Right forelimb (tissue), 1 donor: ENCODE measurements around the gene PRDM5.
"Not testable (repeated sequence)": the region's sequence is repeated elsewhere in the genome, so short reads cannot be mapped to it uniquely, and the experiment has no call there.

Experiments used
- DNase-seq: peaks from one replicate; pipeline ENCODE4 v3.0.0-alpha.2; 2018

Gene PRDM5

DNA sequence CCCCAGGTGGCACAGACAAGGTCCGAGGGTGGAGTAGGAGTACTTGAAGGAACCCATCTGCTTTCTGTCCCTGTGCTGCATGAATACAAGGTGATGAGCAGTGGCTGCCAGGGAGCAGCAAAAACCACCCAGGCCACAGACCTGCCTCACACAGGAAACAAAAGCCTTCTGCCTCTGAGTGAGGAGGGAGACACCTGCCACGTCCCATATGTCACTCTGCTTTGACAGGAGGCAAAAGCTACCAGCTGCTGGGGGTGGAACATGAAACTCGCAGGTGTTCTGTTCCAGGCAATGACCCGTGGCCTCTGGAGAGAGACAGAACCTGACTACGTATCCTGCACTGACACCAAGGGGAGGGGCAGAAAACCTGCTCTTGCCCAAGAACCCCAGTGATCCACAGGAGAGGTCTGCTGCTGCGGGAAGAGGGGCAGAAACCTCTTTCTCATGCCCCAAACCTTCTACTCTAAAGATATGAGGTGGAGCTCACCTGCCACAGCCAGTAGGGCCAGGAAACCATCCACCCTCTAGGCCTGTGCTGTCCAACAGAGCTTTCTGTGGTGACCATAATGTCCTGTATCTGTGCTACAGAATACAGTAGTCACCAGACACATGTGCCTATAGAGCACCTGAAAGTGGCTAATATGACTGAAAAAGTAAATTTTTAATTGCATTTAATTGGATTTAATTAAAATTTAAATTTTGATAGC is 172.9 kb downstream of the PRDM5 start:
- no peak for DNase-seq

DNA sequence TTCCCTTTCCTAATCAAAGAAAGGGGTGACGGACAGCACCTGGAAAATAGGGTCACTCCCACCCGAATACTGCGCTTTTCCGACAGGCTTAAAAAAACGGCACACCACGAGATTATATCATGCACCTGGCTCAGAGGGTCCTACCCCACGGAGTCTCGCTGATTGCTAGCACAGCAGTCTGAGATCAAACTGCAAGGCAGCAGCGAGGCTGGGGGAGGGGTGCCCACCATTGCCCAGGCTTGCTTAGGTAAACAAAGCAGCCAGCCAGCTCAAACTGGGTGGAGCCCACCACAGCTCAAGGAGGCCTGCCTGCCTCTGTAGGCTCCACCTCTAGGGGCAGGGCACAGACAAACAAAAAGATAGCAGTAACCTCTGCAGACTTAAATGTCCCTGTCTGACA is 180.9 kb downstream of the PRDM5 start:
- DNase-seq: not testable (repeated sequence)

DNA sequence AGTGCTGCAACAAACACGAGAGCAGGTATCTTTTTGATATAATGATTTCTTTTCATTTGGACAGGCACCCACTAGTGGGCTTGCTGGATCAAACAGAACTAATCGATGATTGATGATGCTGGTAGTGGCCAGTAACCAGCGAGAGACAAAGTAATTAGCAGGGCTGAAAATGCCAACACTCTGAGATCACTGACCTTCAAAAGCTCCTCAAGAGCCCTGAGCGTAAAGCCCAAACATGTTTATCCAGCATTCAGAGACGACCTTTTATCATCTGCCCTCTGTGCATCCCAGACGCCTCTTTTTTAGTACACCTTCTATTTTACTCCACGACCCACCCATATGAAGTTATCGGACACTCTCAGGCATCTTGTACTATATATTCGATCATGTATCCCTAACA is 186.2 kb downstream of the PRDM5 start:
- no peak for DNase-seq

DNA sequence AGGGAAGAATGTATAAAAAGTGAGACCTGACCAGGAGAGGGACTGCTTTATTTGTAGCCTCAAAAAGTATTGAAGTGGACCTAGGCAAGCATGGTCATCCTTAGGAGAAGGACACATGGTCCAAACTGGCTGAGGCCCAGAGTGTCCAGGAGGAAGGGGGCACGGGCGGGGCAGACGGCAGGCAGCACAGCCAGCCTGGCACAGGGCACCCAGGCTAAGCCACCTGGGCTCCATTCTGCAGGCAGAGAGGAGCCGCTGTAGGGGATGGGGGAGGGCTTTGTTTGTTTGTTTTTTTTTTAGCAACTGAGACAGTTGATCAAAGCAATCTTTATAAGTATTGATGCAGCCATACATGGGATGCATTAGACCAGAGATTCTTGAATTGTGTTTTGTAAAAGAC is 188.6 kb downstream of the PRDM5 start:
- no peak for DNase-seq

DNA sequence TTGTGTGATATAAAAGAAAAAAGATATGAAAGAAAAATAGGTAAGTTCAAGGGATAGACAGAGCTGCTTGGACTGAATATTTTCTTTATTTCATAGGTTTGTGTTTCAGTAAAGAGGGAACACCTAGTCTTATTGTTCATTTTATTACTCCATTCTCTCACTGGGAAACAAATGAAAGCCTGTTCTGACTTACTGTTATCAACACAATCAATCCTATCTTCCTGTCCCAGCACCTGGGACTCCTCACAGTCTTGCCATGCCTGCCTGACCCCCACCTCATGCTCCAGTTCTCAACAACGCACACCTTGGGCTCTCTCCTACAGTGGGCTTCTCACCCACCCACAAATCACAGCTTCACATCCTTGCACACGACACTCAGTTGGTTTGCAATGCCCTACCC is 189.5 kb downstream of the PRDM5 start:
- no peak for DNase-seq

DNA sequence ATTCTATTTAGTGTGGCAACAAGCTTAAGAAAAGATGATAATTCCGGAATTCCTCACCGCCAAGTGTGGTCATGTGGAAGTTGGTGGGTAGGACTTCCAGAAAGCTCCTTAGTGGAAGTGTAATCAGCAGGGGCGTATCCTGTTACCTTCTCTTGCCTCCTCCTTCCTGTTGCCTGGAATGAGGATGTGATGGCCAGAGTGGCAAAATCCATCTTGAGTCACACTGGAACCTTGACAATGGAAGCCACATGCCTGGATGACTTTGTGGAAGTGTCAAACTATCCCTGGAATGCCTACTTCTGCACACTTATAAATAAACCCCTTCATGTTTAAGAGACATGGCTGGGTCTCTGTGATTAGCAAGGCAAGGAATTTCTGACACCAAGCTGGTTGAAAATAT is 191.0 kb downstream of the PRDM5 start:
- no peak for DNase-seq

DNA sequence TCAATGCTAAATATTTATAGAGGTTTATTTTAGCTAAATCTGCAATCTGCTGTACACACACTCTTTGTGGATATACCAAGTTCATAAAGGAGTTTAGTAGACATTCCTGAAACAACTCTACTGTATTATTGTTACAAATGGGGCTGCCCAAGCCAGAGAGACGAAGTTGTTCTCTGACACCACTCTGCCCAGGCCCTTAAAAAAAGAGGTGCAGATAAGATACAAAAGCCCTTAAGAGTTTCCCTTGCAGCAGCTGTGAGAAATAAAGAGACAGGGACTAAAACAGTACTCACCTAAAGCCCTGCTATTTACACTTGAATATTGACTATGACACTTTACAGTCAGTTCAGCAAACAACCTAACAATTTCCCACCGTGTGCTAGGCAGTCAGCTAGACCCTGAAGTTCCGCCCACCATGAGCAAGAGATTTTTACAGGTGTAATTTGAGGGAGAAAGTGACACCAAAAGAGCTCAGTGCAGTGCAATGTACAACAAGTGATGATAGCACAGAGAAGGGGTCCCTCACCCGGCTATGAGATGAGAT is 191.7 kb downstream of the PRDM5 start:
- no peak for DNase-seq

DNA sequence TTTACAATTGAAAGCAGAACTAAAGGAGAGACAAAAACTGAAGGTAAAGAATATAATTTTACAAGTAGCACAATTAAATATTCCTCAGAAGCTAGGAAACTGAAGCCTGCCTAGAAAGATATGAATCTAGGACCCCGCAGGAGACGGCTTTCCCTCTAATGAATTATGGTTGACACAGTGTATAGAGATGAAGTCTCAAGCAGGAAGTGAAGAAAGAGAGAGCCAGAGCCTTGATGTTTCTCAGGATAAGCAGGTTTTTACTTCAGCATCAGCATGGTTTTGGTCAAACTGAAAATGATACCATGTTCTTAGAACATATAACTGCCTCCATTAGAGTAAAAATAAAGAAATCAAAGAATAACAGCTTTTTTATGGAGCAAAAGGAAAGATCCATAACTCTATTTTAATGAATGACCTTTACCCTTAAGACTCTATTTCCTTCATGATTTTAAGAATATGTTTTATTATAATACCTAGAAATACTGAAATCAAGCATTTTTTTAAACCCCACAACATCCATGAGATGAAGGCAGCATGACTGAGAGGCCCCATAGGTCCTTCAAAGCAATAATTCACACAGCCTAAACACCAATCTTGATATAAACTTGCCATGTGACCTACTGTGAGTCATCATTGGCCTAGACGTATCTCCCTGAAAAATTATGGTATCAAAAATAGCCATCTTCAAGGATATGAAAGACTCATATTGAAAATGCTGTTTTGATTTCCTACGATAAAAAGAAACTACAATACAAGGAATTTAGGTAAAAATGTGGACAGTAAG is 193.4 kb downstream of the PRDM5 start:
- no peak for DNase-seq

DNA sequence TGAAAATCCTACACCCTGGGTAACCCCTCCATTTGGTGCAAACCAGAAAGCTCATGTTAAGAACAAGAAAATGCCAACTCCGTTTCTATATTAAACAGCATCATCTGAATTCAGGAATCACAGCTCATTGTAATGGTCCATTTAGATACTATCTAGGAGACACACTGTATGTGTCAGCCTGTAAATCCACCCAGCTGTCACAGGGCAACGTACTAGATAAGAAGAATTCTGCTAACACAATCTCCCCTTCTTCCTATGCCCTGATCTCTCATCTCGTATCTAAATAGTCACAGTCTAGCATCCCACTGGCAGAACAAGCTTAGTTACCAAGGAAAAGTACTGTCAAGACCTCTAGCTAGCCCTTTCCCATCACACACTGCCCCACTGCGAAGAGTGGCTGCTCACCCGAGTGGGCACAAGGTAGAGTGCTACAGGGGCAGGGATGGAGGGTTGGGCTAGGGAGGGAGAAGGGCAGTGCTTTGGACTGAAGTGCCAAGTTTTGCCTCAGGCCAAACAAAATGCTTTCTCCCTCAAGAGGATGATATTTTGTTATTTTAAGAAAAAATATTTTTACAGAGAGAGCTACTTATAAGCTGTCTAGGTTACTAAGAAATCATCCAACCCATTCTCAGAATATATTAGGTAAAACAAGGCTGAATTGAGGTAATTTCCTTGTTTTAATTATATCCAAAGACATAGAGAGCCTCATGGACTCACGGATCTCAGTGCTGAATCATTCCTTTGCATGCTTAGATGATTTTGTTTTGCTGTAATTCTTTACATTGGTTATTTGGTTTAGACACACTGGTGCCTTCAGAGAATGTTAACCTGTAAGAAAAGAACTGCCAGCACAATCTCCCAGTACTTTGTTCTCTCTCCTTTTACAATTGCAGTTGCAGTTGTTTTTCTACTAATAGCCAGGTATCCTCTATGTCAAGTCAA is 196.6 kb downstream of the PRDM5 start:
- no peak for DNase-seq

DNA sequence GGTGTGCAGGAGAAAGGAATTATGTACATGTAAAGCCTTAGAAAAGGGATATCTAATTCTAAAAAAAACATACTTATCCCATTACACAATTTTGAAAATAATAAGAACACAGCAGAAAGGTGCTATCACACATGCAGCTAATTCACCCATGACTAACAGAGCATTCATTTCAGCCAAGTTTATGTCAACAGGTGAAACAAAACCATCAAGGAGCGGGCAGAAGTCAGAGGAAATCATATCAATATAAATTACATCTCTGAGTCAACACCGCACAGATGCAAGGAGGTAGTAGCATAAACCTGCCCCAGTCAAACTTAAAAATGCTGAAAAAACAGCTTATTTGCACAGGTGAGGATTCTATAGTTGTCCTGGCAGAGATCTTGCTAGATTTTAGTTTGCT is 197.9 kb downstream of the PRDM5 start:
- DNase-seq: no peak

DNA sequence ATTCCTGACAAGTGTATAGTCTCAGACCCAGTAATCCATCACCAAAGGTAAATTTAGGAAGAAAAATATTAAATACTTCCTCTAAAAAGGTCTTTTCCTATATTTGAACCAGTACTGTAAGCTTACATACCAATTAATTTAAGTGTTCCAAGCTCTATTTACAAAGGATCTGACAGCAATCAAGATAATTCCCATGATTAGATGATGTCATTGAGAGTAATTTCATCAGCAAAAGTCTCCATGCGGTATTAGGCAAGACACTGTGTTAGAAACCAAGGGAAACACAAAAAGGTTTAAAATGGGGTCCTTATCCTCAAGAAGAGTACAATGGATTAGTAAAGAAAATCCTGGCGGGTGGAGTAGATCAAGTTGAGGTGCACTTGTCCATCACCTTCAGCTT is 198.5 kb downstream of the PRDM5 start:
- DNase-seq: no peak

DNA sequence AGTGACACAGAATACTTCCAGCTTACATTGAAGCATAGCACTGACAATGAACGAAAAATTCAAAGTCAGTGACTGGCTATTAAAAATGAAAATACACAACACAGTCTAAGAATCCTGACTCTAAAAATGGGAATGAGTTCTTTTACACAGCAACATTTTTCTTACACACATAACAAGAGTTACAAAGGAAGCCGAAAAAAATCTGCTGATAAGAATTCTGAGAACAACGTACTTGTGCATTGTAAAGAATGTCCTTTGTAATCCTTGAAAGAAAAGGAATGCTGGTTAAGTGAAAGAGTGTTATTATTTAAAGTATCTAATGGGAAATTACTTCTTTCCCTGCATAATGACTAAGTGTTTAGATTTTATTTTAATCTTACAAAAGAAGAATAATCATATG is 199.4 kb downstream of the PRDM5 start:
- no peak for DNase-seq

DNA sequence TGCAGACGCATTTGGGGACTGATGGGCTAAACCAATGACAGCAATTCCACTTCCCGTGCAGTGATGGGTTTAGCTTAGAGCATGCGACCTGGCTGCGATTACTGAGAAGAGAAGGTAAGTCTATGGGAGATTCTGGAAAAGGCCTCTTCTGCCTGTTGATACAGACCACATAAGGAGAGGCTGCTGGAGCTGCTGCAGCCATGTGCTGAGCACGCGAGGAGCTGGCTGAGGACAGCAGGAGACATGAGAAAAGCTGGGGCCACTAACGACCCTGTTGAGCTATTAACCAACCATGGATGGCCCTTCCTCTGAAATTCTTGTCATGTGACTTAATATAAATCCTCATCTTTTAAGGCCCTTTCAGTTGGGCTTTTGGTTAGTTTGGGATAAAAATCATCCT is 199.9 kb downstream of the PRDM5 start:
- no peak for DNase-seq

DNA sequence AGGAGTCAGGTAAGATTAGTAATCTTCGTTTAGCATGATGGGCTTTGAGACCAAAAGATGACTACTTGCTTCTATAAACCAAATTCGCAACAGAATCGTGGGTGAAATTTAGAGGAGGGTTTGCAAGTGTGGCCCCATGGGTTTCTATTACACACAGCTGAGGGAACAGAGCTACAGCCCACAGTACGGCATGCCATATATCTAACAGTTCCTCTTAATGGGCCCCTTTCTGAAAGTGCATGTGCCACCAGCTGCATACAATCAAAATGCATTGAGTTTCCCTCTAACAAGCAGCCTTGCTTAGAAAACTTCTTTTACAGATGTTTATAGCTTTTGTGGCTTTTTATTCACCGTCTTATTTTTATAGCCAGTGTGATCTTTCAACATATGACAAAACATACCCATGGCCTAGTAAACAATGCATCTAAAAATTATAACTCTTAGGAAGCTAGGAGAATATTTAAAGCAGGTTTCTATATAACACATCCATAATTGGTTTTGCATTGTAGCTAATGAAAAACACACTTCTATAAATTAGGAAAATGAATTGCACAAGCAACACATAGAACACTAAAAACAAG is 202.1 kb downstream of the PRDM5 start:
- DNase-seq: no peak

DNA sequence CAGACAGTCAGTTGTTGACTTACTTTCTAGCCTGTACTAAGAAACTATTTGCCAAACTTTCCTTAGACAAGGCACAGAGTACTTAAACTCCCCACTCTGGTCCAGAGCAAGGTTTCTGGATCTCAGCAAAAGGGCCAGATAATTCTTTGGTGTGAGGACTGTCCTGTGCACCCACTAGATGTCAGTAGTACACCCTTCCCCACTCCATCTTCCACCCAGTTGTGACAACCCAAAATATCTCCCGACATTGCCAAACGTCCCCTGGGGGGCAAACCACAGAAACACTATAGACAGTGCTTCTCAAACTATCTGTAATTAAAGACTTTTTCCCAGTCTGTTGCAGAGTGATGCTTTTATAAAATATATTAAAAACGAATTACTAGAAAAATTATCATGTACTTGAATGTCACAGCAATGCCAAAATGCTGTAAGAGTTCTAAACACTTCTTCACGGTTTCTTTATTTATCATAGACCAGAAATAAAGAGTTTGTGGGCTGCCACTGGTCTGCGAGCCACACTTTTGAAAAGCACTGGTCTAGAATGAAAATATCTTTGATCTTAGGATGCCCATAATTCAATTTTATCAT is 203.5 kb downstream of the PRDM5 start:
- peak; percentile 65 for DNase-seq

DNA sequence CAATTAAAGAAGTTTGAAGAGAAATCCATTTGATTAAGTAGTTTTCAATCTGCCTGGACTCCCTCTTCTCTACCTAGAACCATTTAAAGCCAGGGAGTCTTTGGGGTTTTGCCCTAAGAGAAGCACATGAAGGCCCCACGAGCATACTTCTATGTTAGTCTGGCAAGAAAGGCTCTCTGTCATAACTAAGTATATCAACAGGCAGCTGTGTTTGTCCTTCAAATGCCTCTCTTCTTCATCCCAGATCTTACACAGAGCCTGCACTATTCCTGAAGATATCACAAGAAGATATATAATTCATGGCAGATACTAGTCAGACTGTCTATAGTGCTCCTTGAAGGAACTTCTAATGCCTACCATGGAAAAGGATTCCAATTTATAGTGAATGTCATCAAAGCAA is 206.2 kb downstream of the PRDM5 start:
- DNase-seq: no peak

DNA sequence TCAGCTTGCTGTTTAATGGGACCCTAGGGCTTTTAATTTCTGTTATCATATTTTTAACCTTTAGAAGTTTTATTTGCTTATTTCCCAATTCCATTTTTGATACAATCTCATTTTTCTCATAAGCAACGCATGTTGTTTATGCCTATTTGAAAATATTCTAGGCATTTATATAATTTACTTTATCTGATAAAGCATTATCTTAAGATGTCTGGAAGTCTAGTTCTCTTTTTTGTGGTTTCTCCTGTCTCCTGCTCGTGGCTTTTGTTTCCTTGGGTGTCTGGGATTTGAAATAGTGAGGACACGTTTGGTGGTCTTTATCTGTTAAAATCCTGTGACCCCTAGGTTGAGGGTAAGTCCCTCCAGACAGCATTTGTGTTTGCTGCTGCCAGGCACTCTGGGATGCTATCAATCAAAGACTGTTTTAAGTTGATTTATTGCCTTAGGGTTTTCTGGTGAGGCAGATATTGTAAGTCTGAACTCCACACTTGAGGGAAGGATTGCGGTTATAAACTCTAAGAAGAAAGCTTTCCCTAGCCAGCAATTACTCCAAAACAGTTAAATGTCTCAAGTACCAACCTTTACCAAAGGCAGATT is 208.0 kb downstream of the PRDM5 start:
- no peak for DNase-seq

DNA sequence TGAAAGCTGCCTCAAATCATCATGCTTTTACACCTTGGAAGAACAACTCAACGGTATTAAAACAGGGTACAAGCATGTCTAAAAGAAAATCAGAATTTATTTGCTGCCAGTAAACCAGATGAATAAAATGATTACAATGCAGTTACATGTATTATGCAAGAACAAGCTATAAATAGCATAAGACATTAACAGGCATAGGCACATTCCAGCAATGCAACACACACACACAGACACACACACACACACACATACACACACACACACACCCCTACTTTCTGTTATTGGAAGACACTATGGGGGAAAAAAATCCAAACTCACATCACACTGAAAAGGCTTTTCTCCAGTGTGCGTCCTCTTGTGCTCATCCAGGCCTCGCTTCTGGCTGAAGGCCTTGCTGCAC is 212.5 kb downstream of the PRDM5 start:
- no peak for DNase-seq

DNA sequence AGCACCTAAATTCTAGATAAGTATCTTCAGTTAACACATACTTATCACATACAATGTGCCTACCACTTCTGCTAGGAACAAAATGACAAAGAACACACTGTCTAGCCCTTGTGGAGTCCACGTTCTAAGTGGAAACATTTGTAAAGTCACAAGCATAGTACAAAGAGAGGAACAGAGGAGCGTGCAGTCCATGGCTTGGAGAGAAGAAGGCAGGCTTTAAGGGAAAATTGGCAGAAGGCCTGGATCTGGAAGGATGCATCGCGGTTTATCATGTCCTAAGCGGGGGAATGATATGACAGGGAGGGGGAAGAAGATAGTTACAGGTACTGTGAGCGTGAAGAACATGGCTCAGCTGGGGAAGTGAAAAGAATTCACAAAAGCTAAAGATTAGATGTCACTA is 218.0 kb downstream of the PRDM5 start:
- DNase-seq: no peak

DNA sequence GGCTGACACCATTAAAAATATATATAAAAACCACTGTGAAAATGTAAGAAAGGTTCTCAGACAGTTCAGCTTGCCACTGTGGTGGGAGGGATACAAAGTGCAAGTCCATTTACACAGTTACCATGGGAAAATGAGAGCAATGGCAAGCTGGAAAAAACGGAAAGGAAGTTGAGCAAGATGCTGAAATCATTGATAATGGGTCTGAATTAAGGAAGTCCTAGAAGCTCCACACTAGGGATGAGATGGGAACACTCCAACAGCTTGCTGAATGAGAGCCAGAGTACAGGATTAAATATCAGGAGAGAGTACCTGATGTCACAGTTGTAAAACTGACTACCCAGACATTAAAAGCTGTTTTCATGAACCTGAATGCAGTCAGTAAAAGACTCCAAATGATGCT is 218.6 kb downstream of the PRDM5 start:
- DNase-seq: no peak

DNA sequence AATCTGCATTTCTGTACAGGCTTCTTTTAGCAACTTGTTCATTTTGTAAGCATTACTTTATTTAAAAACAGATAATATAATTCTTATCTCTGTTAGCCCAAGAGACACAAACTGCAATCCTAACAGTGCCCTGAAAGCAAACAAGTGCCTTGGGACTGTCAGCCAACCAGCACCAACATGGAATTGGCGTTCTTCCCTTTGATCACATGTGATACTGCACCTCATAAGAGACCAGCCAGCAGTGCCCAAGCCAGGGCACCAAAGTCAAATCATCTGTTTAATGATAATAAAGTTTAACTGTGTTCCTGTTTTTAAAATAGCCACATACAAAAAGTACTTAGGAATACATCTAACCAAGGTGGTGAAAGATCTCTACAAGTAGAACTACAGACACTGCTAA is 223.2 kb downstream of the PRDM5 start:
- DNase-seq: no peak

DNA sequence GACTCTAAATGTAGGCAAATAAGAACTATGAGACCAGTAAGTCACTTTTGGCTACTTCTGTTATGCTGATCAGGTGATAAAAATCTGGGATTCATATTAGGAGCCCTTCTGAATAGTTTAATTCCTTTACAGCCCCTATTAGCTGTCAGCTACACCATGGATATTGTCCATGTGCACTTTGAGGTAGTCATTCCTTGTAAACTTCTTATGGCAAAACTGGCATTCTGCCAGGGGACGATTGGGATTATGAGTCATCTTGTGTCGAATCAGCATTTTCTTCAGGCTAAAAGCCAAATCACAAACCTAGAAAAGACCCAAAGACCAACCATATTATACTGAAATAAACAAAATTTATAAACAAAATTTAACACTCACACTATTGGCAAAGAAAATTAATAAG is 227.6 kb downstream of the PRDM5 start:
- DNase-seq: no peak
